HepG2 (cell line): ENCODE results near the gene ASTN2.

Experiments used
- AHR ChIP-seq: IDR thresholded peaks from 2 replicates; pipeline ENCODE4 v1.6.1; 2018; ENCODE audit warnings: missing genetic modification reagents, missing compliant biosample characterization
- CBX1 ChIP-seq: IDR thresholded peaks from one replicate; pipeline ENCODE4 v1.6.1; 2016; ENCODE audit warnings: antibody characterized with exemption, low read depth
- GTF2F1 ChIP-seq: fragments of 150-350 bp; IDR thresholded peaks from 2 replicates; pipeline ENCODE4 v1.6.1; 2014; ENCODE audit warnings: low read length
- NONO ChIP-seq, 2 experiments: fragments of 450-650 bp in 1 of 2; sonication (generic) in 1 of 2; formaldehyde crosslinking in 1 of 2; IDR thresholded peaks in 1 of 2; conservative IDR thresholded peaks in 1 of 2; 2 replicates each; pipeline versions ENCODE4 v1.6.1 to v1.8.0; 2017 to 2022; ENCODE audit warnings: mild to moderate bottlenecking in 1 of 2, missing genetic modification reagents in 1 of 2, moderate library complexity in 1 of 2
- ZNF136 ChIP-seq: sonication (generic); formaldehyde crosslinking; IDR thresholded peaks from 2 replicates; pipeline ENCODE4 v1.8.1; 2022; ENCODE audit warnings: low read depth, mild to moderate bottlenecking, moderate library complexity, missing genetic modification reagents
- TF ChIP-seq, protein P1 (sequence below): sonication (generic); formaldehyde crosslinking; IDR thresholded peaks from 2 replicates; pipeline ENCODE4 v1.4.0; 2020; ENCODE audit warnings: missing genetic modification reagents

DNA sequence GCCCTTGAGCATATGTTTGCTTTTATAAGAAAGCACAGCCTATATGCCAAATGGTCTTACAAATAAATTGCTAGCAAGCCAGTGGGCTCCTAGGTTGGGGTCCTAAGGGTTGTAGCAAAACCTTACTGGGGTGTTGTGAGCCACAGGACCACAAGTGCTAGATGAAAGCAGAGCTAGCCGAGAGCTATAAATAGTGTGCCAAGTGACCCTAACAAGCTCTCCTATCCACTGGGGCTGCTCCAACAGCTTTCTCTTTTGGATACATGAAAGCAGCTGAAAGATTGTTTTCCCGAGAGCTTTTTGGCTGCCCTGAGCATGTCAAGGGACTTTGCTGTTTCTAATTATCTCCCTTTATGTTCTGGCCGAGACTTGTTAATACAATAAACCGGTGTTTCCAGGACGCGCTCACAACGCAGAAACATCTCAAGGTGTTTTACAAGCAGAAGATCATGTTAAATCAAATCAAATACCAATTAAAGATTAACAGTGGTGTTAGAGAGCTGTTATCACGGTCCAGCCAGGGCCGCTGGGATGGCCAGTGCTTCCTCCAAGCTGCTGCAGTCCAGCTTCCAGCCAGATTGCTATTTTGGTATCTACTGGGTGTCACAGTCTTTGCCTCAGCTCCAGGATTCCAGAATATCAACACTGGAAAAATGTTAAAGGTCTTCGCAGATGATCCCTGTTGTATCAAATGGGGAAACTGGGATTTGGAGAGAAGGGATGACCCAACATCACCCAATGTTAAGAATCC is 351.0 kb downstream of the ASTN2 start:
- no peak for TF ChIP-seq ZNF136 (CRISPR knock-in tag)
- TF ChIP-seq, protein P1, sequence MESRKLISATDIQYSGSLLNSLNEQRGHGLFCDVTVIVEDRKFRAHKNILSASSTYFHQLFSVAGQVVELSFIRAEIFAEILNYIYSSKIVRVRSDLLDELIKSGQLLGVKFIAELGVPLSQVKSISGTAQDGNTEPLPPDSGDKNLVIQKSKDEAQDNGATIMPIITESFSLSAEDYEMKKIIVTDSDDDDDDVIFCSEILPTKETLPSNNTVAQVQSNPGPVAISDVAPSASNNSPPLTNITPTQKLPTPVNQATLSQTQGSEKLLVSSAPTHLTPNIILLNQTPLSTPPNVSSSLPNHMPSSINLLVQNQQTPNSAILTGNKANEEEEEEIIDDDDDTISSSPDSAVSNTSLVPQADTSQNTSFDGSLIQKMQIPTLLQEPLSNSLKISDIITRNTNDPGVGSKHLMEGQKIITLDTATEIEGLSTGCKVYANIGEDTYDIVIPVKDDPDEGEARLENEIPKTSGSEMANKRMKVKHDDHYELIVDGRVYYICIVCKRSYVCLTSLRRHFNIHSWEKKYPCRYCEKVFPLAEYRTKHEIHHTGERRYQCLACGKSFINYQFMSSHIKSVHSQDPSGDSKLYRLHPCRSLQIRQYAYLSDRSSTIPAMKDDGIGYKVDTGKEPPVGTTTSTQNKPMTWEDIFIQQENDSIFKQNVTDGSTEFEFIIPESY: no peak
- TF ChIP-seq CBX1: no peak
- TF ChIP-seq NONO (IDR thresholded peaks at IDR 0.05): no peak
- no peak for TF ChIP-seq NONO (CRISPR knock-in tag; conservative IDR thresholded peaks at IDR 0.05)
- TF ChIP-seq AHR (CRISPR knock-in tag): no peak
- no peak for TF ChIP-seq GTF2F1
